IMR-90 (cell line): ENCODE measurements around the gene DCDC1.

Source experiments
- BHLHE40 ChIP-seq: fragments of 150-350 bp; IDR thresholded peaks from 2 replicates; pipeline ENCODE4 v1.6.1; 2016; ENCODE audit warnings: mild to moderate bottlenecking, low read depth, low read length
- CEBPB ChIP-seq: IDR thresholded peaks from 2 replicates; pipeline ENCODE4 v1.6.1; 2012; ENCODE audit warnings: low read depth, low read length, improper control_type of control experiment
- MAFK ChIP-seq: IDR thresholded peaks from 2 replicates; pipeline ENCODE4 v1.6.1; 2012; ENCODE audit warnings: low read depth, low read length, improper control_type of control experiment
- POLR2A ChIP-seq: IDR thresholded peaks from 2 replicates; pipeline ENCODE4 v1.6.1; 2012; ENCODE audit warnings: mild to moderate bottlenecking, low read depth, low read length
- RAD21 ChIP-seq: IDR thresholded peaks from 2 replicates; pipeline ENCODE4 v1.6.1; 2012; ENCODE audit warnings: low read length, improper control_type of control experiment
- TF ChIP-seq, protein P1 (sequence below): conservative IDR thresholded peaks from 2 replicates; pipeline ENCODE4 v1.5.1; 2012; ENCODE audit warnings: mild to moderate bottlenecking, low read depth, low read length, improper control_type of control experiment
- TF ChIP-seq, protein P2 (sequence below): fragments of 150-350 bp; IDR thresholded peaks from 2 replicates; pipeline ENCODE4 v1.6.1; 2017; ENCODE audit warnings: mild to moderate bottlenecking, antibody characterized with exemption, low read length, low read depth

- no peak for TF ChIP-seq CEBPB
- no peak for TF ChIP-seq RAD21
- TF ChIP-seq, protein P1, sequence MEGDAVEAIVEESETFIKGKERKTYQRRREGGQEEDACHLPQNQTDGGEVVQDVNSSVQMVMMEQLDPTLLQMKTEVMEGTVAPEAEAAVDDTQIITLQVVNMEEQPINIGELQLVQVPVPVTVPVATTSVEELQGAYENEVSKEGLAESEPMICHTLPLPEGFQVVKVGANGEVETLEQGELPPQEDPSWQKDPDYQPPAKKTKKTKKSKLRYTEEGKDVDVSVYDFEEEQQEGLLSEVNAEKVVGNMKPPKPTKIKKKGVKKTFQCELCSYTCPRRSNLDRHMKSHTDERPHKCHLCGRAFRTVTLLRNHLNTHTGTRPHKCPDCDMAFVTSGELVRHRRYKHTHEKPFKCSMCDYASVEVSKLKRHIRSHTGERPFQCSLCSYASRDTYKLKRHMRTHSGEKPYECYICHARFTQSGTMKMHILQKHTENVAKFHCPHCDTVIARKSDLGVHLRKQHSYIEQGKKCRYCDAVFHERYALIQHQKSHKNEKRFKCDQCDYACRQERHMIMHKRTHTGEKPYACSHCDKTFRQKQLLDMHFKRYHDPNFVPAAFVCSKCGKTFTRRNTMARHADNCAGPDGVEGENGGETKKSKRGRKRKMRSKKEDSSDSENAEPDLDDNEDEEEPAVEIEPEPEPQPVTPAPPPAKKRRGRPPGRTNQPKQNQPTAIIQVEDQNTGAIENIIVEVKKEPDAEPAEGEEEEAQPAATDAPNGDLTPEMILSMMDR = no peak
- TF ChIP-seq MAFK = no peak
- TF ChIP-seq POLR2A = no peak
- no peak for TF ChIP-seq BHLHE40
- TF ChIP-seq, protein P2, sequence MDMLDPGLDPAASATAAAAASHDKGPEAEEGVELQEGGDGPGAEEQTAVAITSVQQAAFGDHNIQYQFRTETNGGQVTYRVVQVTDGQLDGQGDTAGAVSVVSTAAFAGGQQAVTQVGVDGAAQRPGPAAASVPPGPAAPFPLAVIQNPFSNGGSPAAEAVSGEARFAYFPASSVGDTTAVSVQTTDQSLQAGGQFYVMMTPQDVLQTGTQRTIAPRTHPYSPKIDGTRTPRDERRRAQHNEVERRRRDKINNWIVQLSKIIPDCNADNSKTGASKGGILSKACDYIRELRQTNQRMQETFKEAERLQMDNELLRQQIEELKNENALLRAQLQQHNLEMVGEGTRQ = no peak
These were observed 480.3 kb downstream of the DCDC1 start for GRCh38 chr11:30889143-30889794.
